GM18519 (cell line): ENCODE measurements around the gene SMPDL3A.

Experiments used
- ATAC-seq: cut with Tn5 transposase; IDR thresholded peaks from one replicate; pipeline ENCODE4 v1.9.1; 2021; ENCODE audit warnings: mild to moderate bottlenecking, moderate library complexity; ENCODE audit not compliant: unreplicated experiment, low FRiP score

Gene SMPDL3A

DNA sequence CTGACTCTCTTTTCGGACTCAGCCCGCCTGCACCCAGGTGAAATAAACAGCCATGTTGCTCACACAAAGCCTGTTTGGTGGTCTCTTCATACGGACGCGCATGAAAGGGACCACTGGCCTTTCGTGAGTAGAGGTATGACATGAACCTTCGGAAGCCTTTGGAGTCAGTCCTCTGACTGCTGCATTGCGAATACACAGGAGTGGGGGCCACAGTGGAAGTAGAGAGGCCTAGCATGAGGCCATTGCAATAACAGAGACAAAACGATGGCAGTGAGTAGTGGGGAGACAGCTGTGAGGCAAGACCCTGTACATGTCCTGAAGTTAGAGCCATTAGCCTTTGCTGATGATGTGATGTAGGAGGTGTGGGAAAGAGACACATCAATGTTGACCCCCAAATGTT, 56.4 kb downstream of the SMPDL3A start:
- no peak for ATAC-seq

DNA sequence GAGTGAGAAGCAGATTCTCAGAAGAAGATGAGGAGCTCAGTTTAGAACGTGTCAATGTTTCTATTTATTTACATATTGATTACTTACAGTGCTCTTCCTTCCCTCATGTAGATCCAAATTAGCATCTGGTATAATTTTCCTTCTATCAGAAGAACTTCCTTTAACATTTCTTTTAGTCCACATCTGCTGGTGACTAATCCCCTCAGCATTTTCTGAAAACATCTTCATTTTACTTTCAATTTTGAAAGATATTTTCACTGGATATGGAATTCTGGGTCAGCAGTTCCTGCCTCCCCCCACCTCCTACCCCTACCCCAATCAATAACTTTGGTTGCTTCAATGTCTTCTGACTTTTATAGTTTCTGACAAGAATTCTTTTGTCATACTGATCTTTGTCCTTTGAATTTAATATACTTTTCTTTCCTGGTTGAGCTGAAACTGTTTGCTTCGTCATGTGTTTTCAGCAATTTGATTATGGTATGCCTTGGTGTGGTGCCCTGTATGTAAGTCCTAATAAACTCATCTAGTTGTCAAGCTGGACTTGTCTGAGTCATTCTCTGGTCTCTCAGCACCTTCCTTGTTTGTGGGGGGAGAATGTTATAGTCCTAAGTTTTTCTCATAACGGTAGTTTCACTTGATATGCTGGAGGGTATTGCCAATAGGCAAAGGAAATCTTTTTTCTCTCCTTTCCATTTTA, 57.0 kb downstream of the SMPDL3A start:
- ATAC-seq = no peak

DNA sequence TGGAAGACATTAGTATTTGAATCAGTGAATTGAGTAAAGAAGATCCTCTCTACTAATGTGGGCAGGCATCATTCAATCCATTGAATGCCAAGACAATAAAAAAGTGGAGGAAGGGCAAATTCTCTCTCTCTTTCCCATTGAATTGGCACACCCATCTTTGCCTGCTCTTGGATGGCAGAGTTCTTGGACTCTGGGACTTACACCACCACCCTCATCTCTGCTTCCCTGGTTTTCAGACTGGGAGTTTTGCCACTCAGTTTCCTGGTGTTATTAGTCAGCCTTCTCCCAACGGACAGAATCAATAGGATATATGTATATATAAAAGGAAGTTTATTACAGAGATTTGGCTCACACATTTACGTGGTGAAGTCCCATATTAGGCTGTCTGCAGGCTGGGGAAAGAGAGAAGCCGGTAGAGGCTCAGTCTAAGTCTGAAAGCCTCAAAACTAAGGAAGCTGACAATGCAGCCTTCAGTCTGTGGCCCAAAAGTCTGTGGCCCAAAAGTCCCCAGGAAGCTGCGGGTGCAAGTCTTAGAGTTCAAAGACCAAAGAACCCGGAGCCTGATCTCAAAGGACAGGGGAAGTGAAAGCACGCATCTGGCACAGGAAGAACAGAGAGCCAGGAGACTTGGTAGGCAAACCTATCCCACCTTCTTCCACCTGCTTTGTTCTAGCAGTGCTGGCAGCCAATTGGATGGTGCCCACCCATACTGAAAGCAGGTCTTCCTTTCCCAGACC, 64.4 kb downstream of the SMPDL3A start:
- peak; percentile 97 for ATAC-seq
